ENCODE results near the gene PDCD6IP.
"Not testable (repeated sequence)": the region's sequence is repeated elsewhere in the genome, so short reads cannot be mapped to it uniquely, and the experiment has no call there.

The PDCD6IP gene

GRCh38 chr3:33798418-33799201 lies at the start of gene PDCD6IP:
Gene PDCD6IP, plus strand, starts transcription at chr3:33798630. Its CDS starts 99 bp downstream, at chr3:33798729.
- peak; percentile 80 for DNase-seq (ENCODE audit: low read depth)
- in situ Hi-C loops (cut with HindIII; ENCODE audit: low sequenced_read_pairs): no loop called here
- peak; percentile 24 for TF ChIP-seq CTCF (IDR thresholded peaks at IDR 0.05; ENCODE audit: low read depth, low read length, missing control alignments)
- peak within 1 kb of the TSS; percentile 61 for H3K4me3 ChIP-seq (ENCODE audit: low read depth, low read length)

GRCh38 chr3:33749546-33750210 lies 48.8 kb upstream of the PDCD6IP start:
- DNase-seq (ENCODE audit: low read depth): no peak
- TF ChIP-seq CTCF (IDR thresholded peaks at IDR 0.05; ENCODE audit: low read depth, low read length, missing control alignments): no peak
- in situ Hi-C loops (cut with HindIII; ENCODE audit: low sequenced_read_pairs): no loop called here
- H3K4me3 ChIP-seq (ENCODE audit: low read depth, low read length): no peak overlapping the region

GRCh38 chr3:33750211-33750548 lies 48.2 kb upstream of the PDCD6IP start:
- no peak for DNase-seq (ENCODE audit: low read depth)
- H3K4me3 ChIP-seq (ENCODE audit: low read depth, low read length): no peak overlapping the region
- in situ Hi-C loops (cut with HindIII; ENCODE audit: low sequenced_read_pairs): no loop called here

GRCh38 chr3:33751336-33751735 lies 47.1 kb upstream of the PDCD6IP start:
- in situ Hi-C loops (cut with HindIII; ENCODE audit: low sequenced_read_pairs): no loop called here
- no peak for DNase-seq (ENCODE audit: low read depth)
- H3K4me3 ChIP-seq (ENCODE audit: low read depth, low read length): no peak overlapping the region
- no peak for TF ChIP-seq CTCF (IDR thresholded peaks at IDR 0.05; ENCODE audit: low read depth, low read length, missing control alignments)

More at GRCh38 chr3:33750211-33750548, 48.2 kb upstream of the PDCD6IP start:
- no peak for TF ChIP-seq CTCF (IDR thresholded peaks at IDR 0.05; ENCODE audit: low read depth, low read length, missing control alignments)

- in situ Hi-C loops (cut with HindIII; ENCODE audit: low sequenced_read_pairs); DNase-seq (ENCODE audit: low read depth); H3K4me3 ChIP-seq (ENCODE audit: low read depth, low read length): not testable (repeated sequence)
These were observed 44.0 kb upstream of the PDCD6IP start for GRCh38 chr3:33754391-33754790.

GRCh38 chr3:33758281-33758680 lies 40.1 kb upstream of the PDCD6IP start:
- H3K4me3 ChIP-seq (ENCODE audit: low read depth, low read length): no peak overlapping the region
- no peak for DNase-seq (ENCODE audit: low read depth)
- in situ Hi-C loops (cut with HindIII; ENCODE audit: low sequenced_read_pairs): no loop called here
- TF ChIP-seq CTCF (IDR thresholded peaks at IDR 0.05; ENCODE audit: low read depth, low read length, missing control alignments): no peak

- no peak overlapping the region for H3K4me3 ChIP-seq (ENCODE audit: low read depth, low read length)
- DNase-seq (ENCODE audit: low read depth): no peak
- no peak for TF ChIP-seq CTCF (IDR thresholded peaks at IDR 0.05; ENCODE audit: low read depth, low read length, missing control alignments)
- in situ Hi-C loops (cut with HindIII; ENCODE audit: low sequenced_read_pairs): no loop called here
These were observed 39.6 kb upstream of the PDCD6IP start for GRCh38 chr3:33758864-33759263.
